DOHH2 (cell line): Measurements from ENCODE around the gene SLC12A4.

Experiments
- CTCF ChIP-seq: fragments of 200-600 bp; sonication (generic); IDR thresholded peaks from one replicate; pipeline ENCODE4 v1.5.1; 2014; ENCODE audit warnings: antibody characterized with exemption, mild to moderate bottlenecking, low read depth, low read length; ENCODE audit not compliant: poor library complexity, severe bottlenecking
- EZH2phosphoT487 ChIP-seq: fragments of 200-600 bp; sonication (generic); IDR thresholded peaks from 2 replicates; pipeline ENCODE4 v1.6.1; 2017; ENCODE audit warnings: borderline replicate concordance, mild to moderate bottlenecking, antibody characterized with exemption, low read length, moderate library complexity, mixed read lengths

DNA sequence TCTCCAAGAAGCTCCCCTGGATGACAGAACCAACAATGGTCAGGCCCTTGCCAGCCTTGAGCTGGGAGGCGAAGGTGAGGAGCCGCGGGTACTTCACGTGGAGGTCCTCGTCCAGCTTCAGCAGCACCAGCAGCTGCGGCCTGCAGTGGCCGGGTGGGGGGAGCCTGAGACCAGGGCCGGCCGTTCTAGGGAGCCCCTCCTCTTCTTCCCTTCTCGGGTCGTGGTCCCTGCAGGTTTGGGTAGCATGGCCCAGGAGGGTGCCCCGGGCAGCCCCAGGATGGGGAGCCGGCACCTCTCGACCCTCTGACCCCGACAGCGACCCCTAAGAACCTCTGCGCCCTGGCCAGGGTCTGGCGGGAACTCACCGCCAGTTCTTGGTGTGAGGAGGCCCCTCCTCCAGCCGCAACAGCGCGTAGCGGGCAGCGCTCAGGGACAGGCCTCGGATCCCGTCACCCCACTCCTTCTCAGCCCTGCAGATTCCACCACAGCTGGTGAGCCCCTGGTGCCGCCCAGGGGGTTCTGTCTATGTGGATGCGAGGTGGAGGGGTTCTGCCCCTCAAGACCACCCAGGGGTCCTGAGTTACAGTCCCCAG, 21.4 kb downstream of the SLC12A4 start:
- TF ChIP-seq CTCF, result no peak
- TF ChIP-seq EZH2phosphoT487, result no peak
